Liver (tissue), 9 donors: ENCODE measurements around the gene HCAR2. TPM values are rescaled to one million over a fixed set of nuclear protein-coding genes. Genes with fewer than 3 reads are reported as not detected.
"Not testable (repeated sequence)": the region's sequence is repeated elsewhere in the genome, so short reads cannot be mapped to it uniquely, and the experiment has no call there.

Experiments used
- DNase-seq: peaks from one replicate; pipeline ENCODE4 v3.0.0-alpha.2; 2017; ENCODE audit warnings: low spot score
- H3K27ac ChIP-seq, 2 donors: one replicate each; pipeline ENCODE4 v1.7.0; 2013; ENCODE audit warnings: inconsistent platforms in 2 of 2, low read length in 2 of 2, control low read depth in 1 of 2, low read depth in 1 of 2, mild to moderate bottlenecking in 1 of 2
- H3K27me3 ChIP-seq, 4 donors: one replicate each; pipeline versions ENCODE4 v1.6.1 to v1.7.0; 2013; ENCODE audit warnings: low read length in 3 of 4, inconsistent platforms in 1 of 4, mild to moderate bottlenecking in 1 of 4, moderate library complexity in 1 of 4; ENCODE audit not compliant: control insufficient read depth in 4 of 4, insufficient read depth in 4 of 4
- H3K36me3 ChIP-seq, 4 donors: one replicate each; pipeline versions ENCODE4 v1.6.1 to v1.7.0; 2013; ENCODE audit warnings: low read length in 3 of 4, mild to moderate bottlenecking in 3 of 4, low read depth in 1 of 4, moderate library complexity in 1 of 4; ENCODE audit not compliant: control insufficient read depth in 4 of 4, insufficient read depth in 3 of 4
- H3K4me1 ChIP-seq, 4 donors: one replicate each; pipeline versions ENCODE4 v1.6.1 to v1.7.0; 2013; ENCODE audit warnings: low read length in 3 of 4, mild to moderate bottlenecking in 3 of 4, moderate library complexity in 1 of 4; ENCODE audit not compliant: control insufficient read depth in 4 of 4, insufficient read depth in 4 of 4
- H3K4me3 ChIP-seq, 3 donors: one replicate each; pipeline versions ENCODE4 v1.6.1 to v1.7.0; 2013; ENCODE audit warnings: low read length in 3 of 3, control low read depth in 1 of 3, low read depth in 1 of 3, mild to moderate bottlenecking in 1 of 3
- H3K9ac ChIP-seq, 2 donors: one replicate each; pipeline ENCODE4 v1.7.0; 2013; ENCODE audit warnings: low read length in 2 of 2, mild to moderate bottlenecking in 2 of 2, moderate library complexity in 2 of 2, control low read depth in 1 of 2, low read depth in 1 of 2
- H3K9me3 ChIP-seq, 4 donors: one replicate each; pipeline versions ENCODE4 v1.6.1 to v1.7.0; 2013; ENCODE audit warnings: low read length in 3 of 4; ENCODE audit not compliant: control insufficient read depth in 4 of 4
- HNF4A ChIP-seq, 2 donors: conservative IDR thresholded peaks; 2 replicates each; pipeline ENCODE4 v1.6.1; 2016; ENCODE audit warnings: antibody characterized with exemption in 2 of 2, mild to moderate bottlenecking in 2 of 2
- REST ChIP-seq: IDR thresholded peaks from 2 replicates; pipeline ENCODE4 v1.6.1; 2016; ENCODE audit warnings: antibody characterized with exemption, mild to moderate bottlenecking
- SP1 ChIP-seq: IDR thresholded peaks from 2 replicates; pipeline ENCODE4 v1.6.1; 2018; ENCODE audit warnings: antibody characterized with exemption, mild to moderate bottlenecking
- WGBS: extraction: QIAGEN DNeasy Blood & Tissue Kit; methylation state at CpG from one replicate; pipeline ENCODE4 v1.1.7; 2013; 5-methylcytosine and 5-hydroxymethylcytosine counted together
- polyA plus RNA-seq, 2 donors: library from polyadenylated mRNA; stranded (reverse) in 1 of 2; unstranded in 1 of 2; fragments of 200-250 nt in 1 of 2; fragments of >200 nt in 1 of 2; fragmentation: Nextera tagmentation in 1 of 2; extraction: Ambion mirVana in 1 of 2; gene quantifications; one replicate each; pipeline versions ENCODE4 v1.2.1 to v1.2.3, GENCODE V29; 2013 to 2015
- total RNA-seq, 2 donors: library from RNA; depleted of rRNA; stranded (reverse); fragments of >200 nt; gene quantifications; one replicate each; pipeline ENCODE4 v1.2.3, GENCODE V29; 2014
- donor health status: healthy.
- donor health status: healthy.
- donor health status: healthy.
- donor health status: healthy.
- donor health status: healthy.

HCAR2 gene
- total and polyA plus RNA-seq, 4 donors = 0.08 to 0.70 (median 0.08) TPM; not detected in 1

- WGBS = 44% methylated on average over 11 of the region's 11 CpGs
These were observed 17.9 kb upstream of the HCAR2 start for GRCh38 chr12:122721057-122721545.

GRCh38 chr12:122716658-122717057 is 13.5 kb upstream of the HCAR2 start, which contains the start of gene HCAR3:
Gene HCAR3 (minus strand): TSS chr12:122716811. CDS start chr12:122716737, 74 bp downstream.
- not testable (repeated sequence) for DNase-seq, H3K4me1 ChIP-seq, H3K27ac ChIP-seq, H3K9ac ChIP-seq, H3K36me3 ChIP-seq, H3K9me3 ChIP-seq, H3K4me3 ChIP-seq, H3K27me3 ChIP-seq
- WGBS = 64% methylated on average over 10 of the region's 10 CpGs

More at GRCh38 chr12:122721057-122721545, 17.9 kb upstream of the HCAR2 start:
- TF ChIP-seq HNF4A (conservative IDR thresholded peaks at IDR 0.05) (no peak), SP1 (no peak), REST (no peak)
- H3K9ac ChIP-seq = no peak overlapping the region
- H3K27ac ChIP-seq = no peak overlapping the region
- peaks cover 0 to 3% (median 0%) of the 10 kb centered on the region in 4 donors for H3K4me1 ChIP-seq
- no peaks in the 10 kb centered on the region for H3K36me3 ChIP-seq
- no peaks in the 10 kb centered on the region for H3K27me3 ChIP-seq
- DNase-seq = no peak
- H3K9me3 ChIP-seq = no peaks in the 10 kb centered on the region
- H3K4me3 ChIP-seq = no peak overlapping the region

- not testable (repeated sequence) for H3K4me1 ChIP-seq, DNase-seq, H3K27me3 ChIP-seq, H3K4me3 ChIP-seq, H3K27ac ChIP-seq, H3K9me3 ChIP-seq, H3K36me3 ChIP-seq, H3K9ac ChIP-seq
- WGBS = 84% methylated on average over 6 of the region's 6 CpGs
These were observed 12.1 kb upstream of the HCAR2 start for GRCh38 chr12:122715211-122715610.

- not testable (repeated sequence) for H3K27me3 ChIP-seq, H3K9me3 ChIP-seq, H3K27ac ChIP-seq, H3K4me1 ChIP-seq, H3K9ac ChIP-seq, H3K4me3 ChIP-seq, DNase-seq, H3K36me3 ChIP-seq
- WGBS = 81% methylated on average over 3 of the region's 10 CpGs
These were observed 10.5 kb upstream of the HCAR2 start for GRCh38 chr12:122713491-122714188.

GRCh38 chr12:122711266-122711665 is 8.1 kb upstream of the HCAR2 start:
- H3K4me3 ChIP-seq, DNase-seq: not testable (repeated sequence)
- 77% methylated on average over 1 of the region's 1 CpG for WGBS

GRCh38 chr12:122710341-122710740 is 7.2 kb upstream of the HCAR2 start:
- H3K27me3 ChIP-seq, H3K4me3 ChIP-seq, H3K9ac ChIP-seq, DNase-seq, H3K36me3 ChIP-seq, H3K4me1 ChIP-seq, H3K9me3 ChIP-seq, H3K27ac ChIP-seq: not testable (repeated sequence)
- 83% methylated on average over 2 of the region's 2 CpGs for whole genome bisulfite sequencing

More at GRCh38 chr12:122711266-122711665, 8.1 kb upstream of the HCAR2 start:
- not testable (repeated sequence) for H3K4me1 ChIP-seq, H3K36me3 ChIP-seq, H3K27me3 ChIP-seq, H3K9ac ChIP-seq, H3K27ac ChIP-seq, H3K9me3 ChIP-seq

- not testable (repeated sequence) for H3K27me3 ChIP-seq, H3K4me3 ChIP-seq, H3K9me3 ChIP-seq, H3K36me3 ChIP-seq, H3K27ac ChIP-seq, DNase-seq, H3K9ac ChIP-seq, H3K4me1 ChIP-seq
- WGBS = no CpG with 5 or more reads among the region's 3 CpGs
These were observed 6.1 kb upstream of the HCAR2 start for GRCh38 chr12:122709287-122709686.
